SH-SY5Y (cell line): ENCODE data around the gene SERPINE3.

ENCODE experiments used
- GATA2 ChIP-seq: IDR thresholded peaks from 2 replicates; pipeline ENCODE4 v1.6.1; 2011; ENCODE audit warnings: mild to moderate bottlenecking, low read depth, low read length
- GATA3 ChIP-seq: IDR thresholded peaks from 2 replicates; pipeline ENCODE4 v1.6.1; 2011; ENCODE audit warnings: low read depth, mild to moderate bottlenecking, low read length, moderate library complexity

GRCh38 chr13:51363625-51364024 lies 24.1 kb downstream of the SERPINE3 start:
- TF ChIP-seq GATA2 (no peak), GATA3 (no peak)
